Upper lobe of left lung (tissue), 4 donors: Measurements from ENCODE around the gene CDK10.

Experiments
- CTCF ChIP-seq, 6 experiments: fragments of 450-650 bp in 4 of 6; fragments of 200-600 bp in 2 of 6; sonication (generic) in 2 of 6; IDR thresholded peaks; one replicate each; pipeline ENCODE4 v1.5.1; 2016 to 2019; ENCODE audit warnings: antibody characterized with exemption in 6 of 6
- POLR2A ChIP-seq, 4 donors: fragments of 450-650 bp; IDR thresholded peaks; one replicate each; pipeline ENCODE4 v1.5.1; 2016 to 2017; ENCODE audit warnings: antibody characterized with exemption in 4 of 4, mild to moderate bottlenecking in 2 of 4

GRCh38 chr16:89642574-89642973 lies 43.9 kb upstream of the CDK10 start:
- TF ChIP-seq CTCF (IDR thresholded peaks at IDR 0.05): no peak
- TF ChIP-seq POLR2A (IDR thresholded peaks at IDR 0.05): no peak
